HepG2 (cell line): ENCODE data around the gene ESPNL. TPM values are rescaled to one million over a fixed set of nuclear protein-coding genes. Genes with fewer than 3 reads are reported as not detected.

ENCODE experiments used
- ATAC-seq: fragments of 200-7000 bp; cut with Tn5 transposase; 3 replicates; pipeline ENCODE4 v1.9.1; 2020; ENCODE audit warnings: mild to moderate bottlenecking, moderate library complexity
- BruUV-seq: library from RNA; stranded (reverse); fragments of 400-500 nt; replicated peaks from 2 replicates; lab custom pipeline; 2021; lab: Mats Ljungman, UMichigan
- CTCF ChIA-PET: fragments of 300-600 bp; formaldehyde crosslinking; extraction: SDS; loops from one replicate; lab custom pipeline; 2021; ENCODE audit warnings: low total read pairs, inconsistent platforms, low intra/inter-chr PET ratio; lab: Yijun Ruan, JAX
- POLR2A ChIA-PET: fragments of 350-600 bp; sonication (Branson Sonifier 250); formaldehyde crosslinking; loops from one replicate; lab custom pipeline; 2020; ENCODE audit warnings: antibody characterized with exemption, inconsistent platforms; lab: Yijun Ruan, JAX
- DNase-seq: peaks from one replicate; pipeline ENCODE4 v3.0.0-alpha.2; 2015; ENCODE audit warnings: low spot score
- FAIRE-seq: peaks from 3 replicates; lab custom pipeline; 2011; peaks lifted over from hg19 to GRCh38; lab: Jason Lieb, UNC
- H2AFZ ChIP-seq: one replicate; pipeline ENCODE4 v1.6.1; 2011; ENCODE audit warnings: low read length, inconsistent platforms
- H3K27ac ChIP-seq: fragments of 300-600 bp; 3 replicates; pipeline ENCODE4 v1.8.0; 2011; ENCODE audit warnings: mixed run types, mild to moderate bottlenecking, mixed read lengths, low read length, inconsistent platforms; ENCODE audit not compliant: insufficient read depth; ENCODE audit errors: extremely low read length
- H3K27me3 ChIP-seq, 2 experiments: fragments of 200-600 bp in 1 of 2; 2 replicates in 1 of 2; 3 replicates in 1 of 2; pipeline versions ENCODE4 v1.6.0 to v1.8.0; 2011; ENCODE audit warnings: low read length in 2 of 2, mild to moderate bottlenecking in 2 of 2, moderate library complexity in 2 of 2, inconsistent platforms in 1 of 2; ENCODE audit not compliant: insufficient read depth in 2 of 2, control insufficient read depth in 1 of 2
- H3K36me3 ChIP-seq, 2 experiments: fragments of 200-600 bp in 1 of 2; replicated peaks in 1 of 2; 2 replicates in 1 of 2; 3 replicates in 1 of 2; pipeline versions ENCODE4 v1.5.1 to v1.8.0; 2011; ENCODE audit warnings: low read length in 2 of 2, inconsistent platforms in 1 of 2; ENCODE audit not compliant: insufficient read depth in 2 of 2, control insufficient read depth in 1 of 2
- H3K4me1 ChIP-seq: 2 replicates; pipeline ENCODE4 v1.5.1; 2012; ENCODE audit warnings: low read length, inconsistent platforms; ENCODE audit not compliant: insufficient read depth
- H3K4me2 ChIP-seq: 2 replicates; pipeline ENCODE4 v1.6.0; 2011; ENCODE audit warnings: low read depth, low read length, inconsistent platforms
- H3K4me3 ChIP-seq, 3 experiments: fragments of 200-600 bp in 1 of 3; sonication (generic), shearing (Covaris generic) in 1 of 3; replicated peaks in 1 of 3; 2 replicates each; pipeline ENCODE4 v1.5.1; 2011 to 2016; ENCODE audit warnings: low read length in 3 of 3, inconsistent platforms in 2 of 3, low read depth in 2 of 3, mild to moderate bottlenecking in 2 of 3, control low read depth in 1 of 3, mixed read lengths in 1 of 3; ENCODE audit not compliant: insufficient read depth in 1 of 3
- H3K79me2 ChIP-seq: one replicate; pipeline ENCODE4 v1.6.1; 2011; ENCODE audit warnings: low read length, inconsistent platforms; ENCODE audit not compliant: insufficient read depth
- H3K9ac ChIP-seq: 2 replicates; pipeline ENCODE4 v1.6.0; 2011; ENCODE audit warnings: mild to moderate bottlenecking, low read depth, low read length, inconsistent platforms; ENCODE audit not compliant: insufficient read depth
- H3K9me3 ChIP-seq: 2 replicates; pipeline ENCODE4 v1.5.1; 2012; ENCODE audit warnings: mild to moderate bottlenecking, low read length
- H4K20me1 ChIP-seq: 2 replicates; pipeline ENCODE4 v1.6.0; 2011; ENCODE audit warnings: inconsistent platforms, mild to moderate bottlenecking, low read length, moderate library complexity; ENCODE audit not compliant: insufficient read depth
- CHD4 ChIP-seq: fragments of 200-600 bp; sonication (generic); IDR thresholded peaks from 2 replicates; pipeline ENCODE4 v1.7.0; 2017; ENCODE audit warnings: mild to moderate bottlenecking, low read length, borderline replicate concordance
- EHMT2 ChIP-seq: fragments of 200-600 bp; sonication (generic); IDR thresholded peaks from 2 replicates; pipeline ENCODE4 v1.7.0; 2017; ENCODE audit warnings: antibody characterized with exemption, low read depth, low read length, borderline replicate concordance
- GATAD2A ChIP-seq: IDR thresholded peaks from 2 replicates; pipeline ENCODE4 v1.6.1; 2016
- HNRNPL ChIP-seq: fragments of 200-400 bp; formaldehyde crosslinking; IDR thresholded peaks from 2 replicates; pipeline ENCODE4 v1.6.1; 2017; ENCODE audit warnings: mild to moderate bottlenecking, low read depth, low read length
- HOXA9 ChIP-seq: sonication (generic); formaldehyde crosslinking; IDR thresholded peaks from 2 replicates; pipeline ENCODE4 v1.8.1; 2022; ENCODE audit warnings: missing genetic modification reagents, mild to moderate bottlenecking, moderate library complexity, borderline replicate concordance
- NCOA5 ChIP-seq: sonication (generic); formaldehyde crosslinking; IDR thresholded peaks from 2 replicates; pipeline ENCODE4 v1.4.0; 2020; ENCODE audit warnings: missing genetic modification reagents
- PLSCR1 ChIP-seq: sonication (generic); formaldehyde crosslinking; IDR thresholded peaks from 2 replicates; pipeline ENCODE4 v1.5.0; 2020; ENCODE audit warnings: missing genetic modification reagents, mild to moderate bottlenecking, borderline replicate concordance
- SNAPC4 ChIP-seq: sonication (generic); formaldehyde crosslinking; IDR thresholded peaks from 2 replicates; pipeline ENCODE4 v1.4.0; 2020; ENCODE audit warnings: mild to moderate bottlenecking, missing genetic modification reagents
- SP4 ChIP-seq: sonication (generic); formaldehyde crosslinking; IDR thresholded peaks from 2 replicates; pipeline ENCODE4 v1.8.1; 2023; ENCODE audit warnings: mild to moderate bottlenecking, missing genetic modification reagents
- ZNF292 ChIP-seq: sonication (generic); formaldehyde crosslinking; IDR thresholded peaks from 2 replicates; pipeline ENCODE4 v1.8.1; 2022; ENCODE audit warnings: mild to moderate bottlenecking, low read depth, missing genetic modification reagents, borderline replicate concordance
- ZNF33B ChIP-seq: sonication (generic); formaldehyde crosslinking; IDR thresholded peaks from 2 replicates; pipeline ENCODE4 v1.5.1; 2020; ENCODE audit warnings: mild to moderate bottlenecking, missing genetic modification reagents
- ZNF501 ChIP-seq: sonication (generic); formaldehyde crosslinking; IDR thresholded peaks from 2 replicates; pipeline ENCODE4 v1.5.1; 2020; ENCODE audit warnings: mild to moderate bottlenecking, moderate library complexity, missing genetic modification reagents
- ZNF670 ChIP-seq: sonication (generic); formaldehyde crosslinking; IDR thresholded peaks from 2 replicates; pipeline ENCODE4 v1.8.0; 2022; ENCODE audit warnings: mild to moderate bottlenecking, missing genetic modification reagents, borderline replicate concordance
- ZNF678 ChIP-seq: sonication (generic); formaldehyde crosslinking; IDR thresholded peaks from 2 replicates; pipeline ENCODE4 v1.4.0; 2020; ENCODE audit warnings: mild to moderate bottlenecking, missing genetic modification reagents
- WGBS: methylation state at CpG from one replicate; pipeline ENCODE4 v1.1.6; 2017; ENCODE audit warnings: low lambda C conversion rate; 5-methylcytosine and 5-hydroxymethylcytosine counted together
- in situ Hi-C: cut with HindIII; loops from 2 replicates; pipeline ENCODE4 v1.10.0; 2017; ENCODE audit warnings: low pct_unique_long_range_greater_than_20kb; ENCODE audit not compliant: extremely low pct_ligation_motif_present
- intact Hi-C: fragments of 100-400 bp; cut with micrococcal nuclease; formaldehyde crosslinking; loops from one replicate; pipeline ENCODE4 v1.10.0; 2022; ENCODE audit not compliant: unreplicated experiment
- polyA plus RNA-seq, 8 experiments: library from polyadenylated mRNA; depleted of rRNA in 3 of 8; stranded (reverse) in 7 of 8; unstranded in 1 of 8; fragments of >200 nt; fragmentation: Illumina TruSeq in 4 of 8; extraction: Trizol in 4 of 8; gene quantifications; 2 replicates each; pipeline versions ENCODE4 v1.2.1 to v1.2.3, GENCODE V29; 2011 to 2016; ENCODE audit warnings: low read depth in 4 of 8, missing spikeins in 1 of 8, mixed read lengths in 1 of 8; ENCODE audit not compliant: insufficient read depth in 1 of 8
- total RNA-seq, 5 experiments: library from RNA; depleted of rRNA; stranded (reverse); fragments of >200 nt; fragmentation: Illumina TruSeq; extraction: Trizol; gene quantifications; 2 replicates each; pipeline ENCODE4 v1.2.3, GENCODE V29; 2016; ENCODE audit warnings: low read depth in 1 of 5

The ESPNL gene
- total and polyA plus RNA-seq, 2 of the 13 experiments (the other 11 are each of a cell fraction or from before 2014, with no cell fraction given): 0.45 to 0.80 TPM

- H3K79me2 ChIP-seq: no peaks in the 10 kb centered on the region
- H3K4me3 ChIP-seq: no peak overlapping the region
- intact Hi-C loops: no loop called here
- no peaks in the 10 kb centered on the region for H3K9me3 ChIP-seq
- H2AFZ ChIP-seq: no peak overlapping the region
- POLR2A ChIA-PET: no interaction called here
- no peak overlapping the region for H3K4me2 ChIP-seq
- 87% methylated on average over 3 of the region's 3 CpGs for WGBS
- CTCF ChIA-PET: no interaction called here
- BruUV-seq: no TSS peak
- H4K20me1 ChIP-seq: no peaks in the 10 kb centered on the region
- peaks cover 36 to 79% of the 10 kb centered on the region in 2 experiments for H3K36me3 ChIP-seq
- DNase-seq: no peak
- in situ Hi-C loops: no loop called here
- H3K9ac ChIP-seq: no peak overlapping the region
- H3K4me1 ChIP-seq: no peaks in the 10 kb centered on the region
- TF ChIP-seq ZNF292 (CRISPR knock-in tag) (no peak), SNAPC4 (no peak), HOXA9 (no peak), ZNF678 (CRISPR knock-in tag) (no peak), PLSCR1 (CRISPR knock-in tag) (no peak), ZNF33B (no peak), ZNF670 (CRISPR knock-in tag) (no peak), ZNF501 (no peak), EHMT2 (no peak), NCOA5 (no peak), SP4 (CRISPR knock-in tag) (no peak), HNRNPL (no peak), GATAD2A (CRISPR knock-in tag) (no peak), CHD4 (no peak)
- TF ChIP-seq, all 625 proteins: peak for 0
- ATAC-seq (no peak), FAIRE-seq (no peak)
- no peak overlapping the region for H3K27ac ChIP-seq
- no peaks in the 10 kb centered on the region for H3K27me3 ChIP-seq
These were observed 74.6 kb downstream of the ESPNL start for GRCh38 chr2:238174701-238175100.
